Mesenchymal stem cell (in vitro differentiated cells and primary cell): ENCODE results near the gene WIPF2.
A peak's percentile ranks its signal among the peaks of the same experiment; 100 is the strongest.

Experiments
- DNase-seq: peaks from one replicate; pipeline ENCODE4 v3.0.0-alpha.2; 2013
- H2AFZ ChIP-seq: one replicate; pipeline ENCODE4 v1.6.1; 2013; ENCODE audit warnings: low read depth, mild to moderate bottlenecking, control low read depth, inconsistent platforms, low read length, moderate library complexity
- H2AK5ac ChIP-seq: 2 replicates; pipeline ENCODE4 v1.6.1; 2013; ENCODE audit warnings: low read length, moderate library complexity, mild to moderate bottlenecking, inconsistent platforms; ENCODE audit not compliant: severe bottlenecking
- H2BK120ac ChIP-seq: one replicate; pipeline ENCODE4 v1.6.1; 2013; ENCODE audit warnings: low read depth, mild to moderate bottlenecking, inconsistent platforms, low read length, moderate library complexity
- H2BK12ac ChIP-seq, 2 experiments: one replicate each; pipeline ENCODE4 v1.6.1; 2013; ENCODE audit warnings: inconsistent platforms in 2 of 2, low read length in 2 of 2, mild to moderate bottlenecking in 2 of 2, moderate library complexity in 2 of 2, control low read depth in 1 of 2
- H2BK15ac ChIP-seq: one replicate; pipeline ENCODE4 v1.6.1; 2013; ENCODE audit warnings: mild to moderate bottlenecking, low read depth, inconsistent platforms; ENCODE audit not compliant: poor library complexity, severe bottlenecking
- H2BK5ac ChIP-seq: 2 replicates; pipeline ENCODE4 v1.6.1; 2013; ENCODE audit warnings: low read depth, mild to moderate bottlenecking, low read length, control low read depth, inconsistent platforms; ENCODE audit not compliant: poor library complexity, severe bottlenecking
- H3K14ac ChIP-seq, 2 experiments: one replicate each; pipeline ENCODE4 v1.6.1; 2013; ENCODE audit warnings: inconsistent platforms in 2 of 2, low read length in 2 of 2, control low read depth in 1 of 2, mild to moderate bottlenecking in 1 of 2, moderate library complexity in 1 of 2
- H3K18ac ChIP-seq, 2 experiments: one replicate each; pipeline ENCODE4 v1.6.1; 2013; ENCODE audit warnings: inconsistent platforms in 2 of 2, low read length in 2 of 2, control low read depth in 1 of 2, low read depth in 1 of 2, mild to moderate bottlenecking in 1 of 2
- H3K23ac ChIP-seq, 2 experiments: one replicate each; pipeline ENCODE4 v1.6.1; 2013; ENCODE audit warnings: inconsistent platforms in 2 of 2, low read length in 2 of 2, mild to moderate bottlenecking in 2 of 2, moderate library complexity in 2 of 2, control low read depth in 1 of 2
- H3K27ac ChIP-seq: 2 replicates; pipeline ENCODE4 v1.5.1; 2013; ENCODE audit warnings: mild to moderate bottlenecking, moderate library complexity, low read length, control low read depth, inconsistent platforms; ENCODE audit not compliant: poor library complexity, severe bottlenecking
- H3K27me3 ChIP-seq, 2 experiments: 2 replicates each; pipeline versions ENCODE4 v1.6.1 to v1.7.0; 2013; ENCODE audit warnings: low read length in 2 of 2, mild to moderate bottlenecking in 2 of 2, moderate library complexity in 2 of 2, control low read depth in 1 of 2, inconsistent platforms in 1 of 2; ENCODE audit not compliant: control insufficient read depth in 1 of 2, insufficient read depth in 1 of 2
- H3K36me3 ChIP-seq, 2 experiments: 2 replicates each; pipeline versions ENCODE4 v1.6.1 to v1.7.0; 2013; ENCODE audit warnings: low read length in 2 of 2, control low read depth in 1 of 2, inconsistent platforms in 1 of 2, low read depth in 1 of 2, mild to moderate bottlenecking in 1 of 2; ENCODE audit not compliant: insufficient read depth in 2 of 2, control insufficient read depth in 1 of 2
- H3K4ac ChIP-seq, 2 experiments: one replicate each; pipeline ENCODE4 v1.6.1; 2013; ENCODE audit warnings: inconsistent platforms in 2 of 2, low read length in 2 of 2, mild to moderate bottlenecking in 2 of 2, moderate library complexity in 2 of 2, control low read depth in 1 of 2, low read depth in 1 of 2
- H3K4me1 ChIP-seq: 2 replicates; pipeline ENCODE4 v1.6.1; 2013; ENCODE audit warnings: low read depth, low read length, control low read depth; ENCODE audit not compliant: control insufficient read depth, insufficient read depth
- H3K4me2 ChIP-seq: 2 replicates; pipeline ENCODE4 v1.6.1; 2013; ENCODE audit warnings: low read length, mild to moderate bottlenecking, inconsistent platforms; ENCODE audit not compliant: poor library complexity, severe bottlenecking
- H3K4me3 ChIP-seq, 2 experiments: 2 replicates each; pipeline versions ENCODE4 v1.5.1 to v1.7.0; 2013; ENCODE audit warnings: low read length in 2 of 2, mild to moderate bottlenecking in 2 of 2, control low read depth in 1 of 2, low read depth in 1 of 2; ENCODE audit not compliant: insufficient read depth in 1 of 2
- H3K79me1 ChIP-seq: replicated peaks from 2 replicates; pipeline ENCODE4 v1.6.1; 2013; ENCODE audit warnings: mild to moderate bottlenecking, control low read depth, low read length, inconsistent platforms; ENCODE audit not compliant: poor library complexity, severe bottlenecking
- H3K9ac ChIP-seq: 2 replicates; pipeline ENCODE4 v1.7.0; 2013; ENCODE audit warnings: mild to moderate bottlenecking, low read length, moderate library complexity
- H3K9me3 ChIP-seq: 2 replicates; pipeline ENCODE4 v1.7.0; 2013; ENCODE audit warnings: mild to moderate bottlenecking, low read length; ENCODE audit not compliant: control insufficient read depth
- H4K8ac ChIP-seq: one replicate; pipeline ENCODE4 v1.6.1; 2013; ENCODE audit warnings: inconsistent platforms, mild to moderate bottlenecking, low read length, moderate library complexity
- H4K91ac ChIP-seq: one replicate; pipeline ENCODE4 v1.6.1; 2013; ENCODE audit warnings: mild to moderate bottlenecking, low read length, inconsistent platforms
- WGBS: methylation state at CpG from one replicate; pipeline ENCODE4 v1.1.7; 2013; ENCODE audit warnings: mixed read lengths; 5-methylcytosine and 5-hydroxymethylcytosine counted together

WIPF2 gene

GRCh38 chr17:40179923-40180659 is 39.0 kb upstream of the WIPF2 start:
- H3K4me2 ChIP-seq, result no peak overlapping the region
- H2AK5ac ChIP-seq, result peak overlapping the region; percentile 81
- no peak overlapping the region for H3K9ac ChIP-seq
- peaks cover 3% of the 10 kb centered on the region for H3K79me1 ChIP-seq
- peaks cover 31% of the 10 kb centered on the region for H3K4me1 ChIP-seq
- peak overlapping the region; percentile 68 for H3K27ac ChIP-seq
- 86% methylated on average over 5 of the region's 6 CpGs for WGBS
- H2BK120ac ChIP-seq, result no peak overlapping the region
- no peak overlapping the region for H2AFZ ChIP-seq
- H4K91ac ChIP-seq, result no peak overlapping the region
- H4K8ac ChIP-seq, result no peak overlapping the region
- H3K23ac ChIP-seq, result no peak overlapping the region
- DNase-seq, result peak; percentile 60
- no peak overlapping the region for H3K14ac ChIP-seq
- H2BK5ac ChIP-seq, result peak overlapping the region; percentile 32
- no peaks in the 10 kb centered on the region for H3K27me3 ChIP-seq
- H3K9me3 ChIP-seq, result no peaks in the 10 kb centered on the region
- H3K4me3 ChIP-seq, result no peak overlapping the region
- H3K18ac ChIP-seq, result no peak overlapping the region
- H3K36me3 ChIP-seq, result peaks cover 22 to 23% of the 10 kb centered on the region in 2 experiments
- H3K4ac ChIP-seq, result no peak overlapping the region
- H2BK15ac ChIP-seq, result no peak overlapping the region
- no peak overlapping the region for H2BK12ac ChIP-seq

GRCh38 chr17:40180694-40181093 is 38.4 kb upstream of the WIPF2 start:
- H2AK5ac ChIP-seq, result peak overlapping the region; percentile 13
- H3K4ac ChIP-seq, result no peak overlapping the region
- H3K79me1 ChIP-seq, result peaks cover 3% of the 10 kb centered on the region
- no peak overlapping the region for H2BK120ac ChIP-seq
- no peak overlapping the region for H3K4me2 ChIP-seq
- H4K91ac ChIP-seq, result no peak overlapping the region
- H3K27me3 ChIP-seq, result no peaks in the 10 kb centered on the region
- 100% methylated on average over 1 of the region's 5 CpGs for WGBS
- DNase-seq, result no peak
- no peak overlapping the region for H3K9ac ChIP-seq
- no peak overlapping the region for H2BK15ac ChIP-seq
- peaks cover 31% of the 10 kb centered on the region for H3K4me1 ChIP-seq
- H2BK12ac ChIP-seq, result no peak overlapping the region
- peaks cover 22% of the 10 kb centered on the region in 2 experiments for H3K36me3 ChIP-seq
- H4K8ac ChIP-seq, result no peak overlapping the region
- H2BK5ac ChIP-seq, result no peak overlapping the region
- H3K9me3 ChIP-seq, result no peaks in the 10 kb centered on the region
- no peak overlapping the region for H3K18ac ChIP-seq
- no peak overlapping the region for H3K4me3 ChIP-seq
- H3K27ac ChIP-seq, result peak overlapping the region; percentile 19
- H3K14ac ChIP-seq, result no peak overlapping the region
- H2AFZ ChIP-seq, result no peak overlapping the region
- H3K23ac ChIP-seq, result no peak overlapping the region

GRCh38 chr17:40181205-40181604 is 37.9 kb upstream of the WIPF2 start:
- Histone ChIP-seq H2BK120ac (no peak overlapping the region), H2BK5ac (no peak overlapping the region), H3K36me3 (peaks cover 16 to 21% of the 10 kb centered on the region in 2 experiments), H2BK15ac (no peak overlapping the region), H2AK5ac (no peak overlapping the region), H3K23ac (no peak overlapping the region), H3K4me1 (peaks cover 31% of the 10 kb centered on the region), H3K18ac (no peak overlapping the region), H3K9me3 (no peaks in the 10 kb centered on the region), H3K27ac (no peak overlapping the region), H2BK12ac (no peak overlapping the region), H3K79me1 (peaks cover 3% of the 10 kb centered on the region), H3K27me3 (no peaks in the 10 kb centered on the region), H3K4ac (no peak overlapping the region), H3K4me3 (no peak overlapping the region), H4K91ac (no peak overlapping the region), H4K8ac (no peak overlapping the region), H3K4me2 (no peak overlapping the region), H3K14ac (no peak overlapping the region), H2AFZ (no peak overlapping the region), H3K9ac (no peak overlapping the region)
- no peak for DNase-seq
- WGBS, result 98% methylated on average over 8 of the region's 8 CpGs

GRCh38 chr17:40182606-40183005 is 36.5 kb upstream of the WIPF2 start:
- no peak overlapping the region for H3K18ac ChIP-seq
- DNase-seq, result no peak
- no peak overlapping the region for H3K27ac ChIP-seq
- H3K36me3 ChIP-seq, result peaks cover 8 to 14% of the 10 kb centered on the region in 2 experiments
- H4K8ac ChIP-seq, result no peak overlapping the region
- no peak overlapping the region for H3K4me2 ChIP-seq
- H2BK15ac ChIP-seq, result no peak overlapping the region
- no peak overlapping the region for H4K91ac ChIP-seq
- H3K14ac ChIP-seq, result no peak overlapping the region
- H2BK120ac ChIP-seq, result no peak overlapping the region
- WGBS, result 95% methylated on average over 6 of the region's 6 CpGs
- no peak overlapping the region for H2BK12ac ChIP-seq
- H2AFZ ChIP-seq, result no peak overlapping the region
- no peaks in the 10 kb centered on the region for H3K9me3 ChIP-seq
- no peak overlapping the region for H3K4me3 ChIP-seq
- H3K27me3 ChIP-seq, result no peaks in the 10 kb centered on the region
- H3K23ac ChIP-seq, result no peak overlapping the region
- peaks cover 3% of the 10 kb centered on the region for H3K79me1 ChIP-seq
- no peak overlapping the region for H2BK5ac ChIP-seq
- no peak overlapping the region for H3K4ac ChIP-seq
- no peak overlapping the region for H2AK5ac ChIP-seq
- H3K4me1 ChIP-seq, result peaks cover 24% of the 10 kb centered on the region
- no peak overlapping the region for H3K9ac ChIP-seq
